Stimulated activated naive CD8-positive, alpha-beta T cell treated with anti-CD3 and anti-CD28 coated beads, Interleukin-15, Interleukin-2, amounts not matched to agents 100 ng/mL and 50 ng/mL, for 24 hours (primary cell): Measurements from ENCODE around the gene HIVEP3.
A peak's percentile ranks its signal among the peaks of the same experiment; 100 is the strongest.
"Not testable (repeated sequence)": the region's sequence is repeated elsewhere in the genome, so short reads cannot be mapped to it uniquely, and the experiment has no call there.

ENCODE experiments used
- H3K27ac Mint-ChIP-seq: one replicate; pipeline ENCODE4 v1.8.0; 2021; ENCODE audit warnings: mild to moderate bottlenecking, mixed read lengths
- H3K27me3 Mint-ChIP-seq: one replicate; pipeline ENCODE4 v1.8.0; 2021; ENCODE audit warnings: mixed read lengths
- H3K36me3 Mint-ChIP-seq: one replicate; pipeline ENCODE4 v1.8.0; 2021; ENCODE audit warnings: low read depth, mixed read lengths
- H3K4me1 Mint-ChIP-seq: one replicate; pipeline ENCODE4 v1.8.0; 2021; ENCODE audit warnings: low read depth, mixed read lengths
- H3K4me3 Mint-ChIP-seq: one replicate; pipeline ENCODE4 v1.8.0; 2021; ENCODE audit warnings: mild to moderate bottlenecking, mixed read lengths
- H3K9me3 Mint-ChIP-seq: one replicate; pipeline ENCODE4 v1.8.0; 2021; ENCODE audit warnings: mixed read lengths

The HIVEP3 gene

GRCh38 chr1:41557751-41558455, 360.8 kb downstream of the HIVEP3 start:
- no peaks in the 10 kb centered on the region for H3K27me3 Mint-ChIP-seq
- H3K4me3 Mint-ChIP-seq, result no peak overlapping the region
- H3K9me3 Mint-ChIP-seq, result peaks cover 24% of the 10 kb centered on the region
- peaks cover 79% of the 10 kb centered on the region for H3K36me3 Mint-ChIP-seq
- H3K4me1 Mint-ChIP-seq, result no peaks in the 10 kb centered on the region
- H3K27ac Mint-ChIP-seq, result no peak overlapping the region

- H3K36me3 Mint-ChIP-seq, result peaks cover 81% of the 10 kb centered on the region
- peaks cover 33% of the 10 kb centered on the region for H3K9me3 Mint-ChIP-seq
- H3K4me3 Mint-ChIP-seq, result not testable (repeated sequence)
Measured at GRCh38 chr1:41554746-41555145, 364.0 kb downstream of the HIVEP3 start.

GRCh38 chr1:41547781-41548560, 370.8 kb downstream of the HIVEP3 start:
- no peaks in the 10 kb centered on the region for H3K4me1 Mint-ChIP-seq
- no peak overlapping the region for H3K4me3 Mint-ChIP-seq
- no peaks in the 10 kb centered on the region for H3K27me3 Mint-ChIP-seq
- H3K9me3 Mint-ChIP-seq, result peaks cover 10% of the 10 kb centered on the region
- H3K36me3 Mint-ChIP-seq, result peaks cover 60% of the 10 kb centered on the region
- peak overlapping the region; percentile 70 for H3K27ac Mint-ChIP-seq

More at GRCh38 chr1:41554746-41555145, 364.0 kb downstream of the HIVEP3 start:
- not testable (repeated sequence) for H3K27me3 Mint-ChIP-seq, H3K27ac Mint-ChIP-seq, H3K4me1 Mint-ChIP-seq

GRCh38 chr1:41547336-41547735, 371.4 kb downstream of the HIVEP3 start:
- Mint-ChIP-seq H3K9me3 (peaks cover 5% of the 10 kb centered on the region), H3K4me1 (no peaks in the 10 kb centered on the region), H3K4me3 (no peak overlapping the region), H3K27me3 (no peaks in the 10 kb centered on the region), H3K36me3 (peaks cover 62% of the 10 kb centered on the region), H3K27ac (no peak overlapping the region)

GRCh38 chr1:41546833-41547135, 371.9 kb downstream of the HIVEP3 start:
- Mint-ChIP-seq H3K36me3 (peaks cover 63% of the 10 kb centered on the region), H3K4me1 (no peaks in the 10 kb centered on the region), H3K4me3 (no peak overlapping the region), H3K9me3 (peaks cover 3% of the 10 kb centered on the region), H3K27ac (no peak overlapping the region), H3K27me3 (no peaks in the 10 kb centered on the region)

- Mint-ChIP-seq H3K36me3 (peaks cover 63% of the 10 kb centered on the region), H3K9me3 (no peaks in the 10 kb centered on the region), H3K4me3 (no peak overlapping the region), H3K4me1 (no peaks in the 10 kb centered on the region), H3K27me3 (no peaks in the 10 kb centered on the region), H3K27ac (no peak overlapping the region)
Measured at GRCh38 chr1:41545996-41546832, 372.5 kb downstream of the HIVEP3 start.

- H3K27ac Mint-ChIP-seq, result no peak overlapping the region
- peaks cover 6% of the 10 kb centered on the region for H3K4me1 Mint-ChIP-seq
- peaks cover 68% of the 10 kb centered on the region for H3K36me3 Mint-ChIP-seq
Measured at GRCh38 chr1:41542196-41542930, 376.4 kb downstream of the HIVEP3 start.

GRCh38 chr1:41541592-41541952, 377.1 kb downstream of the HIVEP3 start:
- H3K36me3 Mint-ChIP-seq, result peaks cover 69% of the 10 kb centered on the region
- H3K4me1 Mint-ChIP-seq, result peaks cover 9% of the 10 kb centered on the region
- H3K27ac Mint-ChIP-seq, result peak overlapping the region; percentile 47
- no peaks in the 10 kb centered on the region for H3K9me3 Mint-ChIP-seq
- no peak overlapping the region for H3K4me3 Mint-ChIP-seq
- no peaks in the 10 kb centered on the region for H3K27me3 Mint-ChIP-seq

More at GRCh38 chr1:41542196-41542930, 376.4 kb downstream of the HIVEP3 start:
- H3K27me3 Mint-ChIP-seq, result no peaks in the 10 kb centered on the region
- no peaks in the 10 kb centered on the region for H3K9me3 Mint-ChIP-seq
- no peak overlapping the region for H3K4me3 Mint-ChIP-seq

- H3K4me3 Mint-ChIP-seq, result no peak overlapping the region
- H3K27ac Mint-ChIP-seq, result peak overlapping the region; percentile 47
- H3K27me3 Mint-ChIP-seq, result no peaks in the 10 kb centered on the region
- H3K4me1 Mint-ChIP-seq, result peaks cover 9% of the 10 kb centered on the region
- peaks cover 72% of the 10 kb centered on the region for H3K36me3 Mint-ChIP-seq
- no peaks in the 10 kb centered on the region for H3K9me3 Mint-ChIP-seq
Measured at GRCh38 chr1:41540886-41541591, 377.7 kb downstream of the HIVEP3 start.

GRCh38 chr1:41539999-41540398, 378.7 kb downstream of the HIVEP3 start:
- Mint-ChIP-seq H3K27ac (no peak overlapping the region), H3K4me3 (no peak overlapping the region), H3K4me1 (peaks cover 9% of the 10 kb centered on the region), H3K27me3 (no peaks in the 10 kb centered on the region), H3K36me3 (peaks cover 76% of the 10 kb centered on the region), H3K9me3 (no peaks in the 10 kb centered on the region)

GRCh38 chr1:41539418-41539805, 379.3 kb downstream of the HIVEP3 start:
- H3K9me3 Mint-ChIP-seq, result no peaks in the 10 kb centered on the region
- H3K27me3 Mint-ChIP-seq, result no peaks in the 10 kb centered on the region
- peaks cover 81% of the 10 kb centered on the region for H3K36me3 Mint-ChIP-seq
- H3K27ac Mint-ChIP-seq, result no peak overlapping the region
- H3K4me3 Mint-ChIP-seq, result no peak overlapping the region
- peaks cover 9% of the 10 kb centered on the region for H3K4me1 Mint-ChIP-seq

- H3K36me3 Mint-ChIP-seq, result peaks cover 83% of the 10 kb centered on the region
- no peaks in the 10 kb centered on the region for H3K9me3 Mint-ChIP-seq
- no peaks in the 10 kb centered on the region for H3K27me3 Mint-ChIP-seq
- H3K4me1 Mint-ChIP-seq, result peaks cover 9% of the 10 kb centered on the region
- no peak overlapping the region for H3K4me3 Mint-ChIP-seq
- no peak overlapping the region for H3K27ac Mint-ChIP-seq
Measured at GRCh38 chr1:41538741-41539417, 379.8 kb downstream of the HIVEP3 start.

- H3K4me1 Mint-ChIP-seq, result peaks cover 9% of the 10 kb centered on the region
- H3K9me3 Mint-ChIP-seq, result no peaks in the 10 kb centered on the region
- H3K27me3 Mint-ChIP-seq, result no peaks in the 10 kb centered on the region
- H3K4me3 Mint-ChIP-seq, result no peak overlapping the region
- no peak overlapping the region for H3K27ac Mint-ChIP-seq
- peaks cover 79% of the 10 kb centered on the region for H3K36me3 Mint-ChIP-seq
Measured at GRCh38 chr1:41537788-41538351, 380.9 kb downstream of the HIVEP3 start.
